Keratinocyte (primary cell): ENCODE data around the gene SORD. TPM values are rescaled to one million over a fixed set of nuclear protein-coding genes. Genes with fewer than 3 reads are reported as not detected.
"Not testable (repeated sequence)": the region's sequence is repeated elsewhere in the genome, so short reads cannot be mapped to it uniquely, and the experiment has no call there.

Experiments
- DNase-seq: peaks from one replicate; pipeline ENCODE4 v3.0.0-alpha.2; 2011; ENCODE audit warnings: low read depth, missing footprints, low spot score
- FAIRE-seq: peaks from 2 replicates; lab custom pipeline; 2011; peaks lifted over from hg19 to GRCh38; lab: Jason Lieb, UNC
- H2AFZ ChIP-seq: 2 replicates; pipeline ENCODE4 v1.6.0; 2012; ENCODE audit warnings: low read length, control low read depth, inconsistent platforms; ENCODE audit not compliant: control insufficient read depth
- H3K27ac ChIP-seq: 2 replicates; pipeline ENCODE4 v1.5.1; 2011; ENCODE audit warnings: low read length; ENCODE audit not compliant: control insufficient read depth, insufficient read depth
- H3K27me3 ChIP-seq: 3 replicates; pipeline ENCODE4 v1.6.0; 2011; ENCODE audit warnings: low read length; ENCODE audit not compliant: control insufficient read depth, insufficient read depth; ENCODE audit errors: extremely low read depth
- H3K36me3 ChIP-seq, 2 experiments: 2 replicates in 1 of 2; 3 replicates in 1 of 2; pipeline ENCODE4 v1.5.1; 2011; ENCODE audit warnings: low read length in 2 of 2, mild to moderate bottlenecking in 1 of 2; ENCODE audit not compliant: control insufficient read depth in 2 of 2, insufficient read depth in 2 of 2; ENCODE audit errors: extremely low read depth in 1 of 2
- H3K4me1 ChIP-seq: 3 replicates; pipeline ENCODE4 v1.5.1; 2011; ENCODE audit warnings: low read length; ENCODE audit not compliant: control insufficient read depth, insufficient read depth; ENCODE audit errors: extremely low read depth
- H3K4me2 ChIP-seq: 3 replicates; pipeline ENCODE4 v1.6.0; 2011; ENCODE audit warnings: low read depth, low read length; ENCODE audit not compliant: control insufficient read depth, insufficient read depth; ENCODE audit errors: extremely low read depth
- H3K4me3 ChIP-seq, 3 experiments: fragments of 200-600 bp in 1 of 3; sonication (generic) in 1 of 3; 2 replicates in 2 of 3; 3 replicates in 1 of 3; pipeline ENCODE4 v1.5.1; 2011 to 2016; ENCODE audit warnings: low read length in 3 of 3, mild to moderate bottlenecking in 3 of 3, control low read depth in 2 of 3, inconsistent platforms in 1 of 3, low read depth in 1 of 3, mixed read lengths in 1 of 3, mixed run types in 1 of 3, moderate library complexity in 1 of 3; ENCODE audit not compliant: control insufficient read depth in 2 of 3, insufficient read depth in 2 of 3; ENCODE audit errors: extremely low read depth in 1 of 3
- H3K79me2 ChIP-seq: 2 replicates; pipeline ENCODE4 v1.6.0; 2012; ENCODE audit warnings: low read length; ENCODE audit not compliant: control insufficient read depth, insufficient read depth
- H3K9ac ChIP-seq: 3 replicates; pipeline ENCODE4 v1.6.0; 2011; ENCODE audit warnings: low read length; ENCODE audit not compliant: control insufficient read depth, insufficient read depth; ENCODE audit errors: extremely low read depth
- H3K9me1 ChIP-seq: 3 replicates; pipeline ENCODE4 v1.6.0; 2011; ENCODE audit warnings: low read length; ENCODE audit not compliant: control insufficient read depth, insufficient read depth; ENCODE audit errors: extremely low read depth
- H3K9me3 ChIP-seq: 2 replicates; pipeline ENCODE4 v1.5.1; 2012; ENCODE audit warnings: low read depth, low read length; ENCODE audit not compliant: control insufficient read depth
- H4K20me1 ChIP-seq: 3 replicates; pipeline ENCODE4 v1.6.0; 2011; ENCODE audit warnings: low read length; ENCODE audit not compliant: control insufficient read depth, insufficient read depth; ENCODE audit errors: extremely low read depth
- CTCF ChIP-seq, 3 experiments: IDR thresholded peaks in 1 of 3; conservative IDR thresholded peaks in 1 of 3; optimal IDR thresholded peaks in 1 of 3; 2 replicates in 2 of 3; 3 replicates in 1 of 3; pipeline versions ENCODE3 to v1.5.1; 2011; ENCODE audit warnings: low read length in 3 of 3, mild to moderate bottlenecking in 3 of 3, moderate library complexity in 2 of 3, control low read depth in 1 of 3, inconsistent platforms in 1 of 3; ENCODE audit not compliant: insufficient read depth in 2 of 3; ENCODE audit errors: extremely low read depth in 1 of 3
- EZH2 ChIP-seq: IDR thresholded peaks from one replicate; pipeline ENCODE4 v1.6.1; 2012; ENCODE audit warnings: inconsistent platforms, mild to moderate bottlenecking, low read length, moderate library complexity
- dilution Hi-C: fragments of 300-500 bp; cut with MboI; formaldehyde crosslinking; loops from one replicate; pipeline ENCODE4 v1.7.0; 2020; ENCODE audit warnings: low sequenced_read_pairs; ENCODE audit not compliant: extremely low pct_ligation_motif_present
- polyA plus RNA-seq, 5 experiments: library from polyadenylated mRNA; depleted of rRNA in 3 of 5; stranded (reverse) in 3 of 5; stranded (forward) in 1 of 5; unstranded in 1 of 5; fragments of >200 nt; gene quantifications; 1 replicate in 1 of 5; 2 replicates in 3 of 5; 3 replicates in 1 of 5; pipeline versions ENCODE4 v1.2.1 to v1.2.3, GENCODE V29; 2011 to 2012; ENCODE audit warnings: missing spikeins in 2 of 5, low read depth in 1 of 5, low replicate concordance in 1 of 5

The SORD gene
- polyA plus RNA-seq, 1 donor (not counting 4 experiments of a cell fraction or from before 2014, with no cell fraction given), result 46.7 TPM

GRCh38 chr15:44997632-44998031, 25.4 kb upstream of the SORD start:
- H3K27ac ChIP-seq, H3K36me3 ChIP-seq, H3K9me3 ChIP-seq, DNase-seq, H3K4me2 ChIP-seq, H3K27me3 ChIP-seq, H3K4me1 ChIP-seq, dilution Hi-C loops, H3K4me3 ChIP-seq, H3K9ac ChIP-seq, H3K9me1 ChIP-seq, FAIRE-seq, H4K20me1 ChIP-seq, H2AFZ ChIP-seq, H3K79me2 ChIP-seq: not testable (repeated sequence)

GRCh38 chr15:44999105-44999504, 23.9 kb upstream of the SORD start:
- Histone ChIP-seq H3K4me3 (no peak overlapping the region), H3K9me3 (no peaks in the 10 kb centered on the region), H3K79me2 (no peaks in the 10 kb centered on the region), H3K27ac (no peak overlapping the region), H3K27me3 (no peaks in the 10 kb centered on the region), H3K36me3 (no peaks in the 10 kb centered on the region), H3K4me2 (no peak overlapping the region), H4K20me1 (no peaks in the 10 kb centered on the region), H3K4me1 (no peaks in the 10 kb centered on the region), H2AFZ (no peak overlapping the region), H3K9ac (no peak overlapping the region), H3K9me1 (no peaks in the 10 kb centered on the region)
- dilution Hi-C loops, result no loop called here
- no peak for TF ChIP-seq CTCF (optimal IDR thresholded peaks at IDR 0.05 in 1 of 3, IDR thresholded peaks at IDR 0.05 in 1 of 3, conservative IDR thresholded peaks at IDR 0.05 in 1 of 3; ENCODE audit: extremely low read depth in 1 of 3, insufficient read depth in 2 of 3, low read length in 3 of 3)
- no peak for TF ChIP-seq EZH2
- FAIRE-seq, result no peak
- no peak for DNase-seq

- H2AFZ ChIP-seq, H3K9ac ChIP-seq, dilution Hi-C loops, DNase-seq, H4K20me1 ChIP-seq, FAIRE-seq, H3K27ac ChIP-seq, H3K9me1 ChIP-seq, H3K79me2 ChIP-seq, H3K9me3 ChIP-seq, H3K27me3 ChIP-seq, H3K4me3 ChIP-seq, H3K36me3 ChIP-seq, H3K4me2 ChIP-seq, H3K4me1 ChIP-seq: not testable (repeated sequence)
Measured at GRCh38 chr15:45001180-45001579, 21.8 kb upstream of the SORD start.

- H2AFZ ChIP-seq, H3K27me3 ChIP-seq, H3K27ac ChIP-seq, dilution Hi-C loops, H3K4me2 ChIP-seq, H3K9me1 ChIP-seq, H3K4me3 ChIP-seq, H3K4me1 ChIP-seq, H4K20me1 ChIP-seq, H3K79me2 ChIP-seq, H3K9ac ChIP-seq, H3K9me3 ChIP-seq, H3K36me3 ChIP-seq, DNase-seq: not testable (repeated sequence)
- peak; percentile 29 for FAIRE-seq
Measured at GRCh38 chr15:45003731-45004410, 19.1 kb upstream of the SORD start.
